Measurements from ENCODE around the gene DAPK1.

DAPK1 gene

DNA sequence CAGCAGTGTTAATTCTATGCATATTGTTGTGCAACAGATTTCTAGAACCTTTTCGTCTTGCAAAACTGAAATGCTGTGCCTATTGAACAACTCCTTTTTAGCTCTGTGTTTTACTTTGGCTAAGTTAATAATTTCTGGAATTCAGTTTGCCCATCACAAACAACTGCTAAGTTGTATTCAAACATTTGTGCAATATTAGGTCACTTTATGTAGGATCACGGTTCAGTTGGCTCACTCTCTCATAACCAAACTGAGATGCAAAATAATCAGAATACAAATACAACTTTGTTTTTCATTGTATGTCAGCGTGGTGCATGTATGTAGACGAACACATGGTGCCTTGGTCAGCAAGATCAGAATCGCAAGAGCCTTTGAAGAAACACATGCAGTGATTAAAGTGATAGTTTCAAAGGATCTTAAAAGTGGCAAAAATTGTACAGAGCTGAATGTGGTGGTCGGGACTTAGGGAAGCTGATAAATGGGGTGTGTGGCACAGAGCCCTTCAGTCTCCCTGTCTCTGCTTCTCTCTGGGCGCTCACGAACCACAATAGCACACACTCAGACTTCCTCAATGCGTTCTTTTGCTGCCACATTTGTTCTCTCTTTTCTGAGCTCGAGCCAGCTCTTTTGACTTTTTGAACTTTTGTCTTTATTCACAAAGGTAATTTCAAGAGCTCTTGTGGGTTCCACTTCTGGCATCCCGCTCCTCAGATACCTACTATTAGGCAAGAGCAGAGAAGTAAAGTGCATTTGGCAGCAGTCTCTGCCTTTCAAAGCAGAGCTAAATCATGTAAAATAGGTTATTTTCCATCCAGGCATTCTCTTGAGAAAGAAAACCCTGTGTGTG, 115.8 kb downstream of the DAPK1 start:
- H3K4me1 ChIP-seq (ENCODE audit: control insufficient read depth, low read length): no peaks in the 10 kb centered on the region
- no peaks in the 10 kb centered on the region for H3K9me3 ChIP-seq (ENCODE audit: control insufficient read depth, insufficient read depth, low read length)
- no peaks in the 10 kb centered on the region for H3K79me2 ChIP-seq (ENCODE audit: control insufficient read depth, low read length)
- no peaks in the 10 kb centered on the region for H3K27me3 ChIP-seq (ENCODE audit: control insufficient read depth, low read length)
- H4K20me1 ChIP-seq (ENCODE audit: control insufficient read depth, insufficient read depth, low read depth, low read length): no peaks in the 10 kb centered on the region
- H3F3A ChIP-seq (ENCODE audit: control insufficient read depth, insufficient read depth): no peaks in the 10 kb centered on the region
- H3K4me3 ChIP-seq (ENCODE audit: low read length): no peak overlapping the region
- no peak for TF ChIP-seq EZH2phosphoT487 (IDR thresholded peaks at IDR 0.05; ENCODE audit: borderline replicate concordance, low read length)
- TF ChIP-seq CTCF (IDR thresholded peaks at IDR 0.05; ENCODE audit: low read depth, low read length, poor library complexity, severe bottlenecking): no peak
- H3K4me2 ChIP-seq (ENCODE audit: low read length): no peak overlapping the region
- H3K36me3 ChIP-seq (ENCODE audit: control insufficient read depth, low read length): no peaks in the 10 kb centered on the region
- H3K9me2 ChIP-seq (replicated peaks; ENCODE audit: control insufficient read depth, low read length): no peaks in the 10 kb centered on the region
- H3K27ac ChIP-seq (ENCODE audit: low read depth, low read length): no peak overlapping the region

DNA sequence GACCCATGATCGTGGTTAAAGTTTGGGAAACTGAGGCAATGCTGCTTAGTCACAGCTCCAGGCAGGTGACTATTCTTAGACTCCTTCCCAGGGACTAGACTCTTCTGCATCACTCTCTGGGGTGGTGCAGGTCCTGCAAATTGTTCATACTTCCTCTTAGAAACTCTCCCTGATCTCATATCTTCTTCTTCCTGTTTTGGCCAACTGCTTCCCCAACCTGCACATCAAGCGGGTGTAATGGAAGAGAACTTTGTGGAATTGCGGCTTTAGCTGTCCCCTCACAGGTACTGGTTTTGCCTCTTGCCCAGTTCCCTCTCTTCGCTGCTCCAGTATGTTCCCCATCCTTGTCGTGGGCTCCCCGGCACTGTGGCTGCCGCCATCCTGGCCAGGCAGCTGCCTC, 116.7 kb downstream of the DAPK1 start:
- no peak overlapping the region for H3K4me3 ChIP-seq (ENCODE audit: low read length)
- H3K27ac ChIP-seq (ENCODE audit: low read depth, low read length): no peak overlapping the region
- H3K36me3 ChIP-seq (ENCODE audit: control insufficient read depth, low read length): no peaks in the 10 kb centered on the region
- no peaks in the 10 kb centered on the region for H3K4me1 ChIP-seq (ENCODE audit: control insufficient read depth, low read length)
- no peaks in the 10 kb centered on the region for H3K79me2 ChIP-seq (ENCODE audit: control insufficient read depth, low read length)
- no peaks in the 10 kb centered on the region for H3F3A ChIP-seq (ENCODE audit: control insufficient read depth, insufficient read depth)
- H3K9me2 ChIP-seq (replicated peaks; ENCODE audit: control insufficient read depth, low read length): no peaks in the 10 kb centered on the region
- no peaks in the 10 kb centered on the region for H3K9me3 ChIP-seq (ENCODE audit: control insufficient read depth, insufficient read depth, low read length)
- H4K20me1 ChIP-seq (ENCODE audit: control insufficient read depth, insufficient read depth, low read depth, low read length): no peaks in the 10 kb centered on the region
- H3K27me3 ChIP-seq (ENCODE audit: control insufficient read depth, low read length): no peaks in the 10 kb centered on the region
- TF ChIP-seq CTCF (IDR thresholded peaks at IDR 0.05; ENCODE audit: low read depth, low read length, poor library complexity, severe bottlenecking): no peak
- TF ChIP-seq EZH2phosphoT487 (IDR thresholded peaks at IDR 0.05; ENCODE audit: borderline replicate concordance, low read length): no peak
- H3K4me2 ChIP-seq (ENCODE audit: low read length): no peak overlapping the region

DNA sequence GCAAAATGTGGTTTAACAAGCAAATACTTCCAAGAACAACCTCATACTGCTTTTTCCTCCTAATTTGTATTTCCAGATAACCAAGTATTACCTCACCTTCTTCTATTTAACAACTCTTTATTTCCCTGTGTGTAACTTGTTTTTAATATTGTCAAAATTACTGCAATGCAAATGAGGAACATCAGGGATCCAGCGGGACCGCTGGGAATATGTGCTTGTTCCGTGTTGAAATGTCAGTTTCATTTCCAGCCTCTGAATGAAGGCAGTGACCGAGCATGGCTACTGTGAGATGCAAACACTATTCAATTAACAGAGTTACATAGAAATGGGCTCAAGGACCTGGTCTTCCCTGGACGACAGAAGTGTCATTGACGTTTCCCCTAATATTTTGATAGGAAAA, 117.5 kb downstream of the DAPK1 start:
- Histone ChIP-seq H3K9me3 (ENCODE audit: control insufficient read depth, insufficient read depth, low read length) (no peaks in the 10 kb centered on the region), H3K27ac (ENCODE audit: low read depth, low read length) (no peak overlapping the region), H4K20me1 (ENCODE audit: control insufficient read depth, insufficient read depth, low read depth, low read length) (no peaks in the 10 kb centered on the region), H3K79me2 (ENCODE audit: control insufficient read depth, low read length) (no peaks in the 10 kb centered on the region), H3K9me2 (replicated peaks; ENCODE audit: control insufficient read depth, low read length) (no peaks in the 10 kb centered on the region), H3K4me1 (ENCODE audit: control insufficient read depth, low read length) (no peaks in the 10 kb centered on the region), H3K27me3 (ENCODE audit: control insufficient read depth, low read length) (no peaks in the 10 kb centered on the region), H3K4me2 (ENCODE audit: low read length) (no peak overlapping the region), H3F3A (ENCODE audit: control insufficient read depth, insufficient read depth) (no peaks in the 10 kb centered on the region), H3K36me3 (ENCODE audit: control insufficient read depth, low read length) (no peaks in the 10 kb centered on the region), H3K4me3 (ENCODE audit: low read length) (no peak overlapping the region)
- TF ChIP-seq CTCF (IDR thresholded peaks at IDR 0.05; ENCODE audit: low read depth, low read length, poor library complexity, severe bottlenecking): no peak
- no peak for TF ChIP-seq EZH2phosphoT487 (IDR thresholded peaks at IDR 0.05; ENCODE audit: borderline replicate concordance, low read length)
